Gastroesophageal sphincter (tissue), 4 donors: ENCODE data around the gene HTRA1. TPM values are rescaled to one million over a fixed set of nuclear protein-coding genes. Genes with fewer than 3 reads are reported as not detected.
A peak's percentile ranks its signal among the peaks of the same experiment; 100 is the strongest.

Source experiments
- ATAC-seq: fragments of 150-250 bp; one replicate; pipeline ENCODE4 v1.9.1; 2016; ENCODE audit warnings: mild to moderate bottlenecking, moderate library complexity
- H3K27ac ChIP-seq, 4 donors: fragments of 200-600 bp; sonication (generic) in 3 of 4; 1 replicate in 3 of 4; 2 replicates in 1 of 4; pipeline ENCODE4 v1.5.1; 2016 to 2019
- H3K27me3 ChIP-seq: fragments of 200-600 bp; sonication (generic); one replicate; pipeline ENCODE4 v1.5.1; 2019
- H3K36me3 ChIP-seq, 2 donors: fragments of 200-600 bp; sonication (generic); one replicate each; pipeline ENCODE4 v1.5.1; 2019; ENCODE audit warnings: control low read depth in 1 of 2
- H3K4me1 ChIP-seq, 3 donors: fragments of 200-600 bp; sonication (generic); 1 replicate in 2 of 3; 2 replicates in 1 of 3; pipeline ENCODE4 v1.5.1; 2016 to 2019; ENCODE audit warnings: control low read depth in 2 of 3
- H3K4me3 ChIP-seq, 2 donors: fragments of 200-600 bp; sonication (generic); one replicate each; pipeline ENCODE4 v1.5.1; 2019; ENCODE audit warnings: mild to moderate bottlenecking in 1 of 2, moderate library complexity in 1 of 2
- H3K9me3 ChIP-seq, 3 donors: fragments of 200-600 bp; sonication (generic); one replicate each; pipeline ENCODE4 v1.5.1; 2017 to 2019; ENCODE audit warnings: control low read depth in 2 of 3
- EP300 ChIP-seq: sonication (generic); formaldehyde crosslinking; IDR thresholded peaks from one replicate; pipeline ENCODE4 v1.6.1; 2017; ENCODE audit warnings: antibody characterized with exemption, mild to moderate bottlenecking
- POLR2A ChIP-seq, 2 donors: fragments of 450-650 bp; IDR thresholded peaks; one replicate each; pipeline ENCODE4 v1.6.1; 2017; ENCODE audit warnings: antibody characterized with exemption in 2 of 2, mild to moderate bottlenecking in 2 of 2, moderate library complexity in 1 of 2
- POLR2AphosphoS5 ChIP-seq: sonication (generic); formaldehyde crosslinking; IDR thresholded peaks from one replicate; pipeline ENCODE4 v1.6.1; 2017; ENCODE audit warnings: antibody characterized with exemption
- WGBS, 2 donors: methylation state at CpG; one replicate each; pipeline ENCODE4 v1.1.5; 2018; ENCODE audit warnings: low coverage in 1 of 2; 5-methylcytosine and 5-hydroxymethylcytosine counted together
- total RNA-seq, 4 donors: library from RNA; depleted of rRNA; stranded (reverse); fragments of >200 nt; gene quantifications; one replicate each; pipeline ENCODE4 v1.1.0, GENCODE V29; 2016
- TF ChIP-seq, protein P1 (sequence below), 4 experiments: fragments of 200-600 bp in 2 of 4; fragments of 450-650 bp in 2 of 4; sonication (generic) in 1 of 4; IDR thresholded peaks; one replicate each; pipeline ENCODE4 v1.5.1; 2017 to 2019; ENCODE audit warnings: antibody characterized with exemption in 4 of 4, mild to moderate bottlenecking in 2 of 4, moderate library complexity in 2 of 4

Gene HTRA1
- total RNA-seq, 4 donors from 2014 or later = 107 to 137 (median 111) TPM

DNA sequence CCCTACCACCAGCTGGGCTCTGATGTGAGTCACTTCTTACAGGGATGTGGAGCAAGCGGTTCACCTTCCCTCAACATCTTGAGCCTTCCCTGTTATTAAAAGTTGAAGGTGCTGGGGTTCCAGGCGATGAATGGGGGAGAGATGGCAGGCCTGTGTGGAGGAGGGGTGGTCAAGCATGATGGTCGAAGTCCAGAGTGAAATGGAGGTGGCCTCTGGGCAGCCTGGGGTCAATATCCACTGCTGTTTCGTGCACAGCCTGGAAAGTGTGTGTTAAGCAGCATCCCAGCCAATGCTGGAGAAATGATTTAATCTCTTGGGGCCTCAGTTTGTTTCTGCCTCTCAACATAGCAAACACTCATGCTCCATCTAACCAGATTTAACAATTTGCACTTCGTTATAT lies 65.5 kb downstream of the HTRA1 start:
- no peak overlapping the region for H3K27ac ChIP-seq
- ATAC-seq = no peak
- H3K27me3 ChIP-seq = peaks cover 2% of the 10 kb centered on the region
- 74 to 100% methylated on average over 1 to 3 of the region's 5 CpGs for WGBS, 2 donors
- H3K4me1 ChIP-seq = no peaks in the 10 kb centered on the region
- TF ChIP-seq POLR2AphosphoS5 (no peak), EP300 (no peak), POLR2A (IDR thresholded peaks at IDR 0.05) (no peak)
- TF ChIP-seq, protein P1, sequence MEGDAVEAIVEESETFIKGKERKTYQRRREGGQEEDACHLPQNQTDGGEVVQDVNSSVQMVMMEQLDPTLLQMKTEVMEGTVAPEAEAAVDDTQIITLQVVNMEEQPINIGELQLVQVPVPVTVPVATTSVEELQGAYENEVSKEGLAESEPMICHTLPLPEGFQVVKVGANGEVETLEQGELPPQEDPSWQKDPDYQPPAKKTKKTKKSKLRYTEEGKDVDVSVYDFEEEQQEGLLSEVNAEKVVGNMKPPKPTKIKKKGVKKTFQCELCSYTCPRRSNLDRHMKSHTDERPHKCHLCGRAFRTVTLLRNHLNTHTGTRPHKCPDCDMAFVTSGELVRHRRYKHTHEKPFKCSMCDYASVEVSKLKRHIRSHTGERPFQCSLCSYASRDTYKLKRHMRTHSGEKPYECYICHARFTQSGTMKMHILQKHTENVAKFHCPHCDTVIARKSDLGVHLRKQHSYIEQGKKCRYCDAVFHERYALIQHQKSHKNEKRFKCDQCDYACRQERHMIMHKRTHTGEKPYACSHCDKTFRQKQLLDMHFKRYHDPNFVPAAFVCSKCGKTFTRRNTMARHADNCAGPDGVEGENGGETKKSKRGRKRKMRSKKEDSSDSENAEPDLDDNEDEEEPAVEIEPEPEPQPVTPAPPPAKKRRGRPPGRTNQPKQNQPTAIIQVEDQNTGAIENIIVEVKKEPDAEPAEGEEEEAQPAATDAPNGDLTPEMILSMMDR (IDR thresholded peaks at IDR 0.05) = no peak
- no peak overlapping the region for H3K4me3 ChIP-seq
- H3K36me3 ChIP-seq = no peaks in the 10 kb centered on the region
- no peaks in the 10 kb centered on the region for H3K9me3 ChIP-seq

DNA sequence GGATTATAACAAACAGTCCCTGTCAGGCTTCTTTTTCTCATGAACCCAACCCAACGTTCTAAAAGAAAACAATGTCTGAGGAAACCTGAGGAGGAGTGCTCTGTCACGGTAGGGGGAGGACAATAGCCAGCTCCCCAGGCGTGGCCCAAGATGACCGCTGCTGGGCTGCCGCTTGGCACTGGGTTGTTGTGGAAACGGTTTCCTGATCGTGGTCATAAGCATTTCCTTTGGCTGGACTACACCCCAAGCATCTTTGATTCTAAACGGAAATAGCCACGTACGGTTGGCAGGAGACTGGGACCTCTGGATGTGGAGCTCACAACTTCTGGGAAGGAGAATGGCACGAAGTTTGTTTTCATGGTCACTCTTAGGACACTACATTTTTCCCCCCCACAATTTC lies 68.8 kb downstream of the HTRA1 start:
- Histone ChIP-seq H3K36me3 (no peaks in the 10 kb centered on the region), H3K4me3 (no peak overlapping the region), H3K27ac (no peak overlapping the region), H3K4me1 (no peaks in the 10 kb centered on the region), H3K27me3 (peaks cover 6% of the 10 kb centered on the region), H3K9me3 (no peaks in the 10 kb centered on the region)
- peak; percentile 76 for ATAC-seq
- 86 to 97% methylated on average over 2 to 4 of the region's 11 CpGs for WGBS, 2 donors
- TF ChIP-seq POLR2AphosphoS5 (peak; percentile 5), EP300 (no peak)
- TF ChIP-seq, protein P1 (IDR thresholded peaks at IDR 0.05) = no peak

DNA sequence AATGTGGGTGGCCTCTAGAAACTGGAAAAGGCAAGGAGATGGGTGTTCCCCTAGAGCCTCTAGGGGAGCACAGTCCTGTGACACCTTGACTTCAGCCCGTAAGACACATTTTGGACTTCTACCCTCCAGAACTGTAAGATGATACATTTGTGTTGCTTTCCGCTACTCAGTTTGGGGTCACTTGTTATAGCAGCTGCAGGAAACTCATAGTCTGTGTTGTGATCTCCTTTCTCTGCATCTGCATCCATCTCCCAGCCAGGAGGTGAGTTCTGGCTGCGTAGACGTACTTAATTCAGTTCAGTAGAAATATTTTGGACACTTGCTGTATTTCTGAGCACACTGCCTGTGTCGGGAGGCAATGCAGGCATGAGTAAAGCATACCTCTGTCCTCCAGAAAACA lies 69.9 kb downstream of the HTRA1 start:
- TF ChIP-seq, protein P1 (IDR thresholded peaks at IDR 0.05) = no peak
- TF ChIP-seq EP300 (no peak), POLR2A (IDR thresholded peaks at IDR 0.05) (no peak), POLR2AphosphoS5 (no peak)
- Histone ChIP-seq H3K4me3 (no peak overlapping the region), H3K36me3 (no peaks in the 10 kb centered on the region), H3K9me3 (no peaks in the 10 kb centered on the region), H3K27me3 (peaks cover 6% of the 10 kb centered on the region), H3K4me1 (no peaks in the 10 kb centered on the region), H3K27ac (no peak overlapping the region)
- WGBS, 2 donors = 87 to 93% methylated on average over 3 to 4 of the region's 5 CpGs
- ATAC-seq = no peak

DNA sequence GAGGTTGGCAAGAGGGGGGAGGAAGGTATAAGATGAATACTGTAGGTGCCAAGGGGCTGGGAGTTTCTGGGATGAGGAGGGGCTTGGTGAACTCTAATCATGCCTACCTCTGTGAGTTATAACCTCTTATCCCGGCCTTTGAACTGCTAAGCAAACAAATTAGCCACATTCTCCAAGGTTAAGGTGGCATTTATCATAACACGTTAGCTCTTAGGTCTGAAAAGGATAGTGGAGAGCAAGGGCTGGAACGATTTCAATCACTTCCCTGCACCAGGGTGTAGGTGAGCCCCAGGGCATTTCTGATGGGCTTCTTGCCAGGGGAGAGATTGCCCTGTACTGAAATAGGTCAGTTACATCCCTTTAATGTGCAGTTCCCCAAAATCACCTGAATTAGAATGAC lies 70.6 kb downstream of the HTRA1 start:
- H3K9me3 ChIP-seq = no peaks in the 10 kb centered on the region
- no peak for ATAC-seq
- TF ChIP-seq POLR2AphosphoS5 (no peak), POLR2A (IDR thresholded peaks at IDR 0.05) (no peak), EP300 (no peak)
- TF ChIP-seq, protein P1 (IDR thresholded peaks at IDR 0.05) = no peak
- no peaks in the 10 kb centered on the region for H3K4me1 ChIP-seq
- H3K27me3 ChIP-seq = peaks cover 6% of the 10 kb centered on the region
- H3K27ac ChIP-seq = no peak overlapping the region
- H3K4me3 ChIP-seq = no peak overlapping the region
- WGBS, 2 donors = 27 to 36% methylated on average over 3 of the region's 3 CpGs
- no peaks in the 10 kb centered on the region for H3K36me3 ChIP-seq

DNA sequence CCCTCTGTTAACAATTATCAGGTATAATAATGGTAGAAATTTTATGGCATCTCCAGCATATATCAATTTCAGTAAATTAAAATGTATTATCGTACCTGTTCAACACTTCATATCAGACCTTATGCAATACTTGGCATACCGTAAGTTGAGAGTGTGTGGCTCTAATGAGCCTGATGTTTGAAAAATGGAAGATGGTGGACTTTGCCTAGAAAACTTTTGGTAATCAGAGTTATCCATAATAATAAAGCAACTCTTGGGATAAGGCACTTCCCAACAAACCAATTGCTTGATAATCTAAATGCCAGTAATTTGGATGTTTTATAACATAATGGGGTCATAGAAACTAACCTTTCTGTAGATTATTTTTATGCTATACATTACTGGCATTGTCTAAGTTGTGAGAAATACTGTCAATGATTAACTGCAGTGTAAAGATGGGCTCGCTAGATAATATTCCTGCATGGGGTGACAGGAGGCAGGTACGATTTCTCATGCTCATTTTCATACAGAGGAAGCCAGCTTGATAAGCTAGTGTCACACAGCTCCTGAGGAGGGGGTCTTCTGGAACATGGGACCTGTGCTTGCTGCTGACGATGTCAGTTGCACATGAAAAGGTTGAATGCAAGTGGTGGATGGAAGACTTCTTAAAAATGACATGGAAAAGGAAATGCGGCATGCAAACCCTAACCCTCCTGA lies 71.4 kb downstream of the HTRA1 start:
- WGBS, 2 donors = 93 to 94% methylated on average over 6 of the region's 6 CpGs
- TF ChIP-seq POLR2AphosphoS5 = no peak
- TF ChIP-seq, protein P1 (IDR thresholded peaks at IDR 0.05) = no peak
- no peak for TF ChIP-seq EP300
- TF ChIP-seq POLR2A (IDR thresholded peaks at IDR 0.05) = no peak
- H3K36me3 ChIP-seq = no peaks in the 10 kb centered on the region
- H3K27ac ChIP-seq = no peak overlapping the region
- H3K27me3 ChIP-seq = peaks cover 6% of the 10 kb centered on the region
- H3K9me3 ChIP-seq = no peaks in the 10 kb centered on the region
- ATAC-seq = no peak
- no peak overlapping the region for H3K4me3 ChIP-seq
- no peaks in the 10 kb centered on the region for H3K4me1 ChIP-seq
